ENCODE results near the gene MS4A18.

Gene MS4A18

GRCh38 chr11:60786811-60787567, 62.5 kb downstream of the MS4A18 start:
- no peak overlapping the region for H3K4me3 ChIP-seq (ENCODE audit: low read length)
- TF ChIP-seq CTCF (conservative IDR thresholded peaks at IDR 0.05; ENCODE audit: low read length) = no peak
- peak; percentile 63 for DNase-seq (ENCODE audit: low read depth)

GRCh38 chr11:60788401-60789125, 64.0 kb downstream of the MS4A18 start:
- DNase-seq (ENCODE audit: low read depth) = no peak
- TF ChIP-seq CTCF (conservative IDR thresholded peaks at IDR 0.05; ENCODE audit: low read length) = no peak
- H3K4me3 ChIP-seq (ENCODE audit: low read length) = no peak overlapping the region

GRCh38 chr11:60790726-60791125, 66.2 kb downstream of the MS4A18 start:
- no peak for TF ChIP-seq CTCF (conservative IDR thresholded peaks at IDR 0.05; ENCODE audit: low read length)

GRCh38 chr11:60791153-60791933, 66.8 kb downstream of the MS4A18 start:
- no peak for DNase-seq (ENCODE audit: low read depth)
- no peak overlapping the region for H3K4me3 ChIP-seq (ENCODE audit: low read length)
- no peak for TF ChIP-seq CTCF (conservative IDR thresholded peaks at IDR 0.05; ENCODE audit: low read length)

More at GRCh38 chr11:60790726-60791125, 66.2 kb downstream of the MS4A18 start:
- no peak for DNase-seq (ENCODE audit: low read depth)
- no peak overlapping the region for H3K4me3 ChIP-seq (ENCODE audit: low read length)

GRCh38 chr11:60792521-60792920, 68.0 kb downstream of the MS4A18 start:
- TF ChIP-seq CTCF (conservative IDR thresholded peaks at IDR 0.05; ENCODE audit: low read length) = no peak
- no peak for DNase-seq (ENCODE audit: low read depth)
- H3K4me3 ChIP-seq (ENCODE audit: low read length) = no peak overlapping the region

Data from AG10803 (cell line).